Lower leg skin (tissue), 4 donors: Measurements from ENCODE around the gene NFATC4. TPM values are rescaled to one million over a fixed set of nuclear protein-coding genes. Genes with fewer than 3 reads are reported as not detected.

Source experiments
- DNase-seq, 2 donors: peaks; one replicate each; pipeline ENCODE4 v3.0.0-alpha.2; 2019; ENCODE audit warnings: low spot score in 2 of 2
- H3K4me3 ChIP-seq: fragments of 200-600 bp; sonication (generic); 2 replicates; pipeline ENCODE4 v1.5.1; 2017; ENCODE audit warnings: mild to moderate bottlenecking, low read depth; ENCODE audit not compliant: poor library complexity, severe bottlenecking
- CTCF ChIP-seq, 3 donors: fragments of 450-650 bp; IDR thresholded peaks; one replicate each; pipeline ENCODE4 v1.5.1; 2016; ENCODE audit warnings: antibody characterized with exemption in 3 of 3, mild to moderate bottlenecking in 3 of 3, moderate library complexity in 2 of 3
- POLR2A ChIP-seq, 2 donors: fragments of 450-650 bp; IDR thresholded peaks; one replicate each; pipeline ENCODE4 v1.6.1; 2016 to 2017; ENCODE audit warnings: antibody characterized with exemption in 2 of 2, mild to moderate bottlenecking in 1 of 2, moderate library complexity in 1 of 2
- WGBS, 2 donors: methylation state at CpG; one replicate each; pipeline ENCODE4 v1.1.5; 2018; 5-methylcytosine and 5-hydroxymethylcytosine counted together
- intact Hi-C: fragments of 100-400 bp; cut with DNase I; formaldehyde crosslinking; loops from one replicate; pipeline ENCODE4 v1.15.0; 2023; ENCODE audit warnings: low total_unique reads
- total RNA-seq, 4 donors: library from RNA; depleted of rRNA; stranded (reverse); fragments of >200 nt; gene quantifications; one replicate each; pipeline ENCODE4 v1.1.0, GENCODE V29; 2016

NFATC4 gene
- total RNA-seq, 4 donors from 2014 or later: 8.3 to 26.1 (median 14.0) TPM

- DNase-seq: peak in 1 of 2 donors; percentile 81
- H3K4me3 ChIP-seq: no peak overlapping the region
- intact Hi-C loops: no loop called here
- 86 to 90% methylated on average over 24 to 25 of the region's 25 CpGs for WGBS, 2 donors
- no peak for TF ChIP-seq CTCF (IDR thresholded peaks at IDR 0.05)
Measured at GRCh38 chr14:24415421-24416253, 47.7 kb downstream of the NFATC4 start.

GRCh38 chr14:24416254-24416931 is 48.4 kb downstream of the NFATC4 start:
- intact Hi-C loops: no loop called here
- 71 to 81% methylated on average over 18 to 19 of the region's 19 CpGs for WGBS, 2 donors
- no peak overlapping the region for H3K4me3 ChIP-seq
- peak in 1 of 2 donors; percentile 82 for DNase-seq
- TF ChIP-seq CTCF (IDR thresholded peaks at IDR 0.05) (no peak), POLR2A (IDR thresholded peaks at IDR 0.05) (no peak)

- TF ChIP-seq POLR2A (IDR thresholded peaks at IDR 0.05) (no peak), CTCF (IDR thresholded peaks at IDR 0.05) (no peak)
- WGBS, 2 donors: 71 to 76% methylated on average over 14 to 16 of the region's 16 CpGs
- peak in 1 of 2 donors; percentile 69 for DNase-seq
- intact Hi-C loops: no loop called here
- H3K4me3 ChIP-seq: no peak overlapping the region
Measured at GRCh38 chr14:24416932-24417619, 49.1 kb downstream of the NFATC4 start.

- intact Hi-C loops: no loop called here
- no peak overlapping the region for H3K4me3 ChIP-seq
- WGBS, 2 donors: 58 to 67% methylated on average over 6 of the region's 6 CpGs
- TF ChIP-seq POLR2A (IDR thresholded peaks at IDR 0.05) (no peak), CTCF (IDR thresholded peaks at IDR 0.05) (no peak)
- DNase-seq: peak in 1 of 2 donors; percentile 59
Measured at GRCh38 chr14:24417832-24418491, 50.0 kb downstream of the NFATC4 start.

- WGBS, 2 donors: 26 to 42% methylated on average over 6 of the region's 6 CpGs
- peak in 1 of 2 donors; percentile 76 for DNase-seq
- TF ChIP-seq POLR2A (IDR thresholded peaks at IDR 0.05) (no peak), CTCF (IDR thresholded peaks at IDR 0.05) (no peak)
- no peak overlapping the region for H3K4me3 ChIP-seq
- intact Hi-C loops: no loop called here
Measured at GRCh38 chr14:24418492-24418873, 50.5 kb downstream of the NFATC4 start.
